Measurements from ENCODE around the gene FAM47E.
"Not testable (repeated sequence)": the region's sequence is repeated elsewhere in the genome, so short reads cannot be mapped to it uniquely, and the experiment has no call there.

Gene FAM47E

GRCh38 chr4:76240236-76240635 lies 11.3 kb upstream of the FAM47E start:
- Histone ChIP-seq H3K9ac (ENCODE audit: low read depth in 1 of 2, low read length in 2 of 2) (no peak overlapping the region), H3K9me3 (ENCODE audit: control insufficient read depth in 2 of 2, low read length in 2 of 2) (peaks cover 0 to 7% of the 10 kb centered on the region in 2 donors), H3K4me3 (ENCODE audit: low read length in 2 of 2) (no peak overlapping the region), H3K27ac (ENCODE audit: low read depth in 2 of 2, low read length in 2 of 2) (no peak overlapping the region), H3K4me1 (ENCODE audit: control insufficient read depth in 2 of 2, insufficient read depth in 2 of 2, low read length in 2 of 2) (peaks cover 0 to 9% of the 10 kb centered on the region in 2 donors), H3K27me3 (ENCODE audit: control insufficient read depth in 2 of 2, insufficient read depth in 2 of 2, low read length in 2 of 2) (no peaks in the 10 kb centered on the region), H3K36me3 (ENCODE audit: control insufficient read depth in 2 of 2, insufficient read depth in 2 of 2, low read length in 2 of 2) (no peaks in the 10 kb centered on the region)

DNA sequence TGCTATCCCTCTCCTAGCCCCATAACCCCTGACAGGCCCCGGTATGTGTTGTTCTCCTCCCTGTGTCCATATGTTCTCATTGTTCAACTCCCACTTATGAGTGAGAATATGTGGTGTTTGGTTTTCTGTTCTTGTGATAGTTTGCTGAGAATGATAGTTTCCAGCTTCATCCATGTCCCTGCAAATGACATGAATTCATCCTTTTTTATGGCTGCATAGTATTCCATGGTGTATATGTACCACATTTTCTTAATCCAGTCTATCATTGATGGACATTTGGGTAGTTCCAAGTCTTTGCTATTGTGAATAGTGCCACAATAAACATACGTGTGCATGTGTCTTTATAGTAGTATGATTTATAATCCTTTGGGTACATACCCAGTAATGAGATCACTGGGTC lies 7.6 kb upstream of the FAM47E start:
- H3K4me1 ChIP-seq (ENCODE audit: control insufficient read depth in 2 of 2, insufficient read depth in 2 of 2, low read length in 2 of 2); H3K9ac ChIP-seq (ENCODE audit: low read depth in 1 of 2, low read length in 2 of 2); H3K4me3 ChIP-seq (ENCODE audit: low read length in 2 of 2); H3K27ac ChIP-seq (ENCODE audit: low read depth in 2 of 2, low read length in 2 of 2); H3K9me3 ChIP-seq (ENCODE audit: control insufficient read depth in 2 of 2, low read length in 2 of 2); H3K27me3 ChIP-seq (ENCODE audit: control insufficient read depth in 2 of 2, insufficient read depth in 2 of 2, low read length in 2 of 2); H3K36me3 ChIP-seq (ENCODE audit: control insufficient read depth in 2 of 2, insufficient read depth in 2 of 2, low read length in 2 of 2): not testable (repeated sequence)

GRCh38 chr4:76246025-76246424 lies 5.5 kb upstream of the FAM47E start:
- Histone ChIP-seq H3K9me3 (ENCODE audit: control insufficient read depth in 2 of 2, low read length in 2 of 2) (no peaks in the 10 kb centered on the region), H3K27ac (ENCODE audit: low read depth in 2 of 2, low read length in 2 of 2) (no peak overlapping the region), H3K36me3 (ENCODE audit: control insufficient read depth in 2 of 2, insufficient read depth in 2 of 2, low read length in 2 of 2) (no peaks in the 10 kb centered on the region), H3K27me3 (ENCODE audit: control insufficient read depth in 2 of 2, insufficient read depth in 2 of 2, low read length in 2 of 2) (no peaks in the 10 kb centered on the region), H3K4me1 (ENCODE audit: control insufficient read depth in 2 of 2, insufficient read depth in 2 of 2, low read length in 2 of 2) (peaks cover 0 to 3% of the 10 kb centered on the region in 2 donors), H3K9ac (ENCODE audit: low read depth in 1 of 2, low read length in 2 of 2) (no peak overlapping the region), H3K4me3 (ENCODE audit: low read length in 2 of 2) (no peak overlapping the region)

- no peak overlapping the region for H3K9ac ChIP-seq (ENCODE audit: low read depth in 1 of 2, low read length in 2 of 2)
- H3K9me3 ChIP-seq (ENCODE audit: control insufficient read depth in 2 of 2, low read length in 2 of 2), result no peaks in the 10 kb centered on the region
- peaks cover 0 to 6% of the 10 kb centered on the region in 2 donors for H3K4me1 ChIP-seq (ENCODE audit: control insufficient read depth in 2 of 2, insufficient read depth in 2 of 2, low read length in 2 of 2)
- H3K27me3 ChIP-seq (ENCODE audit: control insufficient read depth in 2 of 2, insufficient read depth in 2 of 2, low read length in 2 of 2), result no peaks in the 10 kb centered on the region
- no peaks in the 10 kb centered on the region for H3K36me3 ChIP-seq (ENCODE audit: control insufficient read depth in 2 of 2, insufficient read depth in 2 of 2, low read length in 2 of 2)
- H3K27ac ChIP-seq (ENCODE audit: low read depth in 2 of 2, low read length in 2 of 2), result no peak overlapping the region
- H3K4me3 ChIP-seq (ENCODE audit: low read length in 2 of 2), result no peak overlapping the region
These were observed 4.7 kb upstream of the FAM47E start for GRCh38 chr4:76246852-76247251.

DNA sequence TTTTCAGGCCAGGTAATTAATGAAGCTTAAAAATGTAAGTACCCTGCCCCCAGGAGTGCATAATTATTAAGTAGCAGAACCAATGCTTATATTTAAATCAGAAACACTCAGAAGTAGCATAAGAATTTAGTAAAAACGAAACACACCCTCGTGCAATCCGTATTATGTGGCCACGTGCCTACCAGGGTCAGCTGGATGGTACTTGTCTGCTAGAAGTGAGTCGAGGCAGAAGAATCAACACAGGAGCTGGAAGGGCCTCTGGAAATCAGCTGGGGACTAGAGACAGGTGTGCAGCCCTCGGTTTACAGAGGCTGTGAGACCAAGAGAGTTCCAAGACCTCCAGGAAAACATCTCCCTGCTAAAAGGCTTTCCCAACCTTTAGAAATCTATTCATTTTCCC lies 559 bp upstream of the FAM47E start:
- Histone ChIP-seq H3K36me3 (ENCODE audit: control insufficient read depth in 2 of 2, insufficient read depth in 2 of 2, low read length in 2 of 2) (no peaks in the 10 kb centered on the region), H3K9me3 (ENCODE audit: control insufficient read depth in 2 of 2, low read length in 2 of 2) (no peaks in the 10 kb centered on the region), H3K27ac (ENCODE audit: low read depth in 2 of 2, low read length in 2 of 2) (no peak overlapping the region), H3K4me1 (ENCODE audit: control insufficient read depth in 2 of 2, insufficient read depth in 2 of 2, low read length in 2 of 2) (peaks cover 0 to 6% of the 10 kb centered on the region in 2 donors), H3K9ac (ENCODE audit: low read depth in 1 of 2, low read length in 2 of 2) (peak overlapping the region; percentile 34 to 62), H3K27me3 (ENCODE audit: control insufficient read depth in 2 of 2, insufficient read depth in 2 of 2, low read length in 2 of 2) (peaks cover 0 to 5% of the 10 kb centered on the region in 2 donors), H3K4me3 (ENCODE audit: low read length in 2 of 2) (peak overlapping the region; percentile 64 to 82)

GRCh38 chr4:76252271-76252653 lies 741 bp downstream of the FAM47E start:
- H3K9me3 ChIP-seq (ENCODE audit: control insufficient read depth in 2 of 2, low read length in 2 of 2), result no peaks in the 10 kb centered on the region
- peaks cover 0 to 6% of the 10 kb centered on the region in 2 donors for H3K4me1 ChIP-seq (ENCODE audit: control insufficient read depth in 2 of 2, insufficient read depth in 2 of 2, low read length in 2 of 2)
- H3K27ac ChIP-seq (ENCODE audit: low read depth in 2 of 2, low read length in 2 of 2), result no peak overlapping the region
- H3K9ac ChIP-seq (ENCODE audit: low read depth in 1 of 2, low read length in 2 of 2), result no peak overlapping the region
- H3K36me3 ChIP-seq (ENCODE audit: control insufficient read depth in 2 of 2, insufficient read depth in 2 of 2, low read length in 2 of 2), result no peaks in the 10 kb centered on the region
- H3K4me3 ChIP-seq (ENCODE audit: low read length in 2 of 2), result peak overlapping the region in 1 of 2 donors; percentile 82
- peaks cover 0 to 5% of the 10 kb centered on the region in 2 donors for H3K27me3 ChIP-seq (ENCODE audit: control insufficient read depth in 2 of 2, insufficient read depth in 2 of 2, low read length in 2 of 2)

- H3K27me3 ChIP-seq (ENCODE audit: control insufficient read depth in 2 of 2, insufficient read depth in 2 of 2, low read length in 2 of 2), result peaks cover 0 to 5% of the 10 kb centered on the region in 2 donors
- H3K4me3 ChIP-seq (ENCODE audit: low read length in 2 of 2), result no peak overlapping the region
- peaks cover 0 to 6% of the 10 kb centered on the region in 2 donors for H3K4me1 ChIP-seq (ENCODE audit: control insufficient read depth in 2 of 2, insufficient read depth in 2 of 2, low read length in 2 of 2)
- H3K9ac ChIP-seq (ENCODE audit: low read depth in 1 of 2, low read length in 2 of 2), result no peak overlapping the region
- H3K9me3 ChIP-seq (ENCODE audit: control insufficient read depth in 2 of 2, low read length in 2 of 2), result no peaks in the 10 kb centered on the region
- H3K27ac ChIP-seq (ENCODE audit: low read depth in 2 of 2, low read length in 2 of 2), result no peak overlapping the region
- H3K36me3 ChIP-seq (ENCODE audit: control insufficient read depth in 2 of 2, insufficient read depth in 2 of 2, low read length in 2 of 2), result no peaks in the 10 kb centered on the region
These were observed 2.0 kb downstream of the FAM47E start for GRCh38 chr4:76253511-76253910.

- H3K36me3 ChIP-seq (ENCODE audit: control insufficient read depth in 2 of 2, insufficient read depth in 2 of 2, low read length in 2 of 2), result no peaks in the 10 kb centered on the region
- no peak overlapping the region for H3K27ac ChIP-seq (ENCODE audit: low read depth in 2 of 2, low read length in 2 of 2)
- H3K4me3 ChIP-seq (ENCODE audit: low read length in 2 of 2), result no peak overlapping the region
- no peaks in the 10 kb centered on the region for H3K9me3 ChIP-seq (ENCODE audit: control insufficient read depth in 2 of 2, low read length in 2 of 2)
- H3K4me1 ChIP-seq (ENCODE audit: control insufficient read depth in 2 of 2, insufficient read depth in 2 of 2, low read length in 2 of 2), result peaks cover 2 to 5% of the 10 kb centered on the region in 2 donors
- no peak overlapping the region for H3K9ac ChIP-seq (ENCODE audit: low read depth in 1 of 2, low read length in 2 of 2)
- H3K27me3 ChIP-seq (ENCODE audit: control insufficient read depth in 2 of 2, insufficient read depth in 2 of 2, low read length in 2 of 2), result peaks cover 0 to 5% of the 10 kb centered on the region in 2 donors
These were observed 4.5 kb downstream of the FAM47E start for GRCh38 chr4:76256032-76256431.

DNA sequence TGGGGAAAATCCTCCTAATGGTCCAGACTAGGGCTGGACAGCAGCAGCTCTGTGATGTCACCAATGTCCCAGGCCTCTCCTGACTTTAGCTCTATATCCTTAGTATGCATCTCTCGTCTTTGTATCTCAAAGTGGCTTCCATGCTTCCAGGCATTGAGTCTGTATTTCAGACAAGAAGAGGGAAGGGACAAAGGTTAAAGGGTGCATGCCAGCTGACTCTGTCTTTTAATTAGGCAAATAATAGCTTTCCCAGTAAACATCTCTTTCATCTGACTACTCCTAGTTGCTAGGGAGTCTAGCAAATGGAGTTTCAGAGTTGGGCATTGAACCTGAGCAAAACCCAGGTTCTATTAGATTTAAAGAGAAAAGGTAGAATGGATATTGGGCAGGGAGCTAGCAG lies 5.4 kb downstream of the FAM47E start:
- H3K4me1 ChIP-seq (ENCODE audit: control insufficient read depth in 2 of 2, insufficient read depth in 2 of 2, low read length in 2 of 2), result peaks cover 0 to 5% of the 10 kb centered on the region in 2 donors
- H3K4me3 ChIP-seq (ENCODE audit: low read length in 2 of 2), result no peak overlapping the region
- H3K9me3 ChIP-seq (ENCODE audit: control insufficient read depth in 2 of 2, low read length in 2 of 2), result no peaks in the 10 kb centered on the region
- H3K9ac ChIP-seq (ENCODE audit: low read depth in 1 of 2, low read length in 2 of 2), result no peak overlapping the region
- H3K36me3 ChIP-seq (ENCODE audit: control insufficient read depth in 2 of 2, insufficient read depth in 2 of 2, low read length in 2 of 2), result no peaks in the 10 kb centered on the region
- H3K27ac ChIP-seq (ENCODE audit: low read depth in 2 of 2, low read length in 2 of 2), result no peak overlapping the region
- peaks cover 0 to 5% of the 10 kb centered on the region in 2 donors for H3K27me3 ChIP-seq (ENCODE audit: control insufficient read depth in 2 of 2, insufficient read depth in 2 of 2, low read length in 2 of 2)

GRCh38 chr4:76257824-76258223 lies 6.3 kb downstream of the FAM47E start:
- H3K27me3 ChIP-seq (ENCODE audit: control insufficient read depth in 2 of 2, insufficient read depth in 2 of 2, low read length in 2 of 2), result peaks cover 0 to 1% of the 10 kb centered on the region in 2 donors
- peaks cover 0 to 5% of the 10 kb centered on the region in 2 donors for H3K4me1 ChIP-seq (ENCODE audit: control insufficient read depth in 2 of 2, insufficient read depth in 2 of 2, low read length in 2 of 2)
- no peaks in the 10 kb centered on the region for H3K9me3 ChIP-seq (ENCODE audit: control insufficient read depth in 2 of 2, low read length in 2 of 2)
- no peaks in the 10 kb centered on the region for H3K36me3 ChIP-seq (ENCODE audit: control insufficient read depth in 2 of 2, insufficient read depth in 2 of 2, low read length in 2 of 2)
- H3K4me3 ChIP-seq (ENCODE audit: low read length in 2 of 2), result no peak overlapping the region
- no peak overlapping the region for H3K9ac ChIP-seq (ENCODE audit: low read depth in 1 of 2, low read length in 2 of 2)
- no peak overlapping the region for H3K27ac ChIP-seq (ENCODE audit: low read depth in 2 of 2, low read length in 2 of 2)

DNA sequence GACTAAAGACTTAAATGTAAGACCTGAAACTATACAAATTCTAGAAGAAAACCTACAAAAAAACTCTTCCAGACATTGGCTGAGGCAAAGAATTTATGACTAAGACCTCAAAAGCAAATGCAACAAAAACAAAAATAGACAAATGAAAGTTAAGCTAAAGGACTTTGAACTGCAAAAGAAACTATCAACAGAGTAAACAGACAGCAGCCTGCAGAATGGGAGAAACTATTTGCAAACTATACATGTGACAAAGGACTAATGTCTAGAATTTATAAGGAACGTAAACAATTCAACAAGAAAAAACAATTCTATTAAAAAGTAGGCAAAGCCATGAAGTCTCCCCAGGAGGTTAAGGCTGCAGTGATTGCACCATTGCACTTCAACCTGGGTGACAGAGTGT lies 9.1 kb downstream of the FAM47E start:
- Histone ChIP-seq H3K9ac (ENCODE audit: low read depth in 1 of 2, low read length in 2 of 2) (no peak overlapping the region), H3K36me3 (ENCODE audit: control insufficient read depth in 2 of 2, insufficient read depth in 2 of 2, low read length in 2 of 2) (no peaks in the 10 kb centered on the region), H3K4me3 (ENCODE audit: low read length in 2 of 2) (no peak overlapping the region), H3K9me3 (ENCODE audit: control insufficient read depth in 2 of 2, low read length in 2 of 2) (no peaks in the 10 kb centered on the region), H3K27ac (ENCODE audit: low read depth in 2 of 2, low read length in 2 of 2) (no peak overlapping the region), H3K4me1 (ENCODE audit: control insufficient read depth in 2 of 2, insufficient read depth in 2 of 2, low read length in 2 of 2) (peaks cover 0 to 5% of the 10 kb centered on the region in 2 donors), H3K27me3 (ENCODE audit: control insufficient read depth in 2 of 2, insufficient read depth in 2 of 2, low read length in 2 of 2) (no peaks in the 10 kb centered on the region)

Measured in mucosa of rectum (tissue), 2 donors.